K562 (cell line): ENCODE measurements around the gene MT1E. TPM values are rescaled to one million over a fixed set of nuclear protein-coding genes. Genes with fewer than 3 reads are reported as not detected.

Experiments
- ATAC-seq: fragments of 200-7000 bp; cut with Tn5 transposase; 3 replicates; pipeline ENCODE4 v1.9.1; 2020; ENCODE audit warnings: moderate library complexity
- BruUV-seq: library from RNA; stranded (reverse); fragments of 400-500 nt; replicated peaks from 2 replicates; lab custom pipeline; 2021; lab: Mats Ljungman, UMichigan
- CTCF ChIA-PET: fragments of 300-600 bp; formaldehyde crosslinking; extraction: SDS; loops from one replicate; lab custom pipeline; 2021; ENCODE audit warnings: low intra/inter-chr PET ratio; lab: Yijun Ruan, JAX
- POLR2A ChIA-PET: fragments of 300-600, 350-650 bp; sonication (Branson Sonifier 250); formaldehyde crosslinking; extraction: SDS; loops from one replicate; lab custom pipeline; 2021; ENCODE audit warnings: antibody characterized with exemption, inconsistent platforms; lab: Yijun Ruan, JAX
- DNase-seq, 4 experiments: peaks; one replicate each; pipeline versions ENCODE4 v3.0.0 to v3.0.0-alpha.2; 2011 to 2018; ENCODE audit warnings: low spot score in 3 of 4, mixed read lengths in 3 of 4; ENCODE audit errors: extremely low read depth in 1 of 4
- FAIRE-seq: peaks from 2 replicates; lab custom pipeline; 2011; peaks lifted over from hg19 to GRCh38; lab: Jason Lieb, UNC
- H2AFZ ChIP-seq: 2 replicates; pipeline ENCODE4 v1.6.0; 2011; ENCODE audit warnings: low read depth, low read length, control low read depth, inconsistent platforms
- H3K27ac ChIP-seq: fragments of 200-600 bp; 3 replicates; pipeline ENCODE4 v1.8.0; 2011; ENCODE audit warnings: low read depth, mild to moderate bottlenecking, control low read depth, inconsistent platforms, low read length, moderate library complexity, mixed read lengths; ENCODE audit errors: extremely low read depth
- H3K27me3 ChIP-seq, 2 experiments: fragments of 300-600 bp in 1 of 2; 2 replicates in 1 of 2; 3 replicates in 1 of 2; pipeline versions ENCODE4 v1.6.0 to v1.8.0; 2011; ENCODE audit warnings: inconsistent platforms in 2 of 2, low read length in 2 of 2, mild to moderate bottlenecking in 1 of 2, mixed read lengths in 1 of 2, moderate library complexity in 1 of 2; ENCODE audit not compliant: control insufficient read depth in 2 of 2, insufficient read depth in 2 of 2
- H3K36me3 ChIP-seq: fragments of 300-600 bp; 3 replicates; pipeline ENCODE4 v1.8.0; 2011; ENCODE audit warnings: mild to moderate bottlenecking, low read length, inconsistent platforms; ENCODE audit not compliant: control insufficient read depth, insufficient read depth
- H3K4me1 ChIP-seq, 2 experiments: fragments of 200-600 bp in 1 of 2; replicated peaks in 1 of 2; 2 replicates in 1 of 2; 3 replicates in 1 of 2; pipeline versions ENCODE4 v1.5.1 to v1.8.0; 2011; ENCODE audit warnings: inconsistent platforms in 2 of 2, low read length in 2 of 2, mild to moderate bottlenecking in 1 of 2, mixed read lengths in 1 of 2, moderate library complexity in 1 of 2; ENCODE audit not compliant: control insufficient read depth in 2 of 2, insufficient read depth in 2 of 2
- H3K4me2 ChIP-seq: 2 replicates; pipeline ENCODE4 v1.6.1; 2011; ENCODE audit warnings: low read length, control low read depth, inconsistent platforms, mixed read lengths; ENCODE audit not compliant: insufficient read depth
- H3K4me3 ChIP-seq: fragments of 200-600 bp; sonication (generic), shearing (Covaris generic); 2 replicates; pipeline ENCODE4 v1.5.1; 2016; ENCODE audit warnings: control low read depth, inconsistent platforms
- H3K79me2 ChIP-seq: fragments of 200-600 bp; 3 replicates; pipeline ENCODE4 v1.8.0; 2011; ENCODE audit warnings: low read length, inconsistent platforms; ENCODE audit not compliant: control insufficient read depth, insufficient read depth
- H3K9ac ChIP-seq, 2 experiments: 2 replicates each; pipeline versions ENCODE4 v1.6.0 to v1.6.1; 2011; ENCODE audit warnings: low read depth in 2 of 2, low read length in 2 of 2, control low read depth in 1 of 2, inconsistent platforms in 1 of 2, mild to moderate bottlenecking in 1 of 2, mixed read lengths in 1 of 2; ENCODE audit not compliant: insufficient read depth in 1 of 2
- H3K9me1 ChIP-seq: one replicate; pipeline ENCODE4 v1.6.0; 2011; ENCODE audit warnings: inconsistent platforms, mild to moderate bottlenecking, low read length, moderate library complexity; ENCODE audit not compliant: control insufficient read depth, insufficient read depth
- H3K9me3 ChIP-seq: replicated peaks from 2 replicates; pipeline ENCODE4 v1.5.1; 2011; ENCODE audit warnings: low read depth, low read length, inconsistent platforms; ENCODE audit not compliant: control insufficient read depth, insufficient read depth
- H4K20me1 ChIP-seq: replicated peaks from 2 replicates; pipeline ENCODE4 v1.6.1; 2011; ENCODE audit warnings: low read length, inconsistent platforms, mixed read lengths; ENCODE audit not compliant: control insufficient read depth, insufficient read depth
- CEBPG ChIP-seq, 3 experiments: fragments of 200-800 bp in 1 of 3; sonication (Bioruptor generic) in 1 of 3; sonication (generic) in 1 of 3; formaldehyde crosslinking in 1 of 3; IDR thresholded peaks in 2 of 3; conservative IDR thresholded peaks in 1 of 3; 2 replicates each; pipeline versions ENCODE4 v1.6.1 to v1.8.0; 2016 to 2022; ENCODE audit warnings: missing compliant biosample characterization in 2 of 3, missing genetic modification characterization in 2 of 3, mild to moderate bottlenecking in 1 of 3, missing genetic modification reagents in 1 of 3
- HEY1 ChIP-seq: fragments of 250-450 bp; sonication (Bioruptor Pico); IDR thresholded peaks from 2 replicates; pipeline ENCODE4 v1.5.0; 2020; ENCODE audit warnings: mild to moderate bottlenecking, moderate library complexity, borderline replicate concordance
- WGBS: fragments of 100-300 bp; shearing (Covaris generic); methylation state at CpG from one replicate; pipeline ENCODE4 v1.1.6; 2016; ENCODE audit warnings: low coverage, mixed read lengths; ENCODE audit not compliant: insufficient coverage; ENCODE audit errors: missing lambda C conversion rate; 5-methylcytosine and 5-hydroxymethylcytosine counted together
- in situ Hi-C: fragments of 300-500 bp; cut with MboI; formaldehyde crosslinking; loops from 4 replicates; pipeline ENCODE4 v1.15.0; 2018; ENCODE audit warnings: inconsistent platforms, mixed read lengths
- intact Hi-C: fragments of 100-400 bp; cut with micrococcal nuclease; formaldehyde crosslinking; loops from 2 replicates; pipeline ENCODE4 v1.14.2; 2022
- polyA plus RNA-seq, 8 experiments: library from polyadenylated mRNA; depleted of rRNA in 4 of 8; stranded (reverse) in 5 of 8; unstranded in 3 of 8; fragments of >200 nt; fragmentation: Nextera tagmentation in 2 of 8; fragmentation: Illumina TruSeq in 1 of 8; extraction: Ambion mirVana in 2 of 8; extraction: Trizol in 1 of 8; gene quantifications; 2 replicates each; pipeline versions ENCODE4 v1.2.1 to v1.2.3, GENCODE V29; 2011 to 2014; ENCODE audit warnings: inconsistent platforms in 1 of 8, missing spikeins in 1 of 8
- total RNA-seq, 7 experiments: library from RNA; depleted of rRNA in 6 of 7; stranded (reverse); fragments of >200 nt in 6 of 7; fragmentation: Illumina TruSeq in 2 of 7; extraction: Trizol in 2 of 7; gene quantifications; 2 replicates each; pipeline versions ENCODE4 v1.2.1 to v1.2.3, GENCODE V29; 2011 to 2021; ENCODE audit warnings: low replicate concordance in 1 of 7

Gene MT1E
- total and polyA plus RNA-seq, 9 of the 15 experiments (the other 6 are each of a cell fraction or from before 2014, with no cell fraction given) = 0.29 to 0.81 (median 0.46) TPM; not detected in 3

- intact Hi-C loops (no loop called here), in situ Hi-C loops (no loop called here)
- WGBS = 19% methylated on average over 11 of the region's 11 CpGs
- no peak for TF ChIP-seq CEBPG (CRISPR knock-in tag; IDR thresholded peaks at IDR 0.05)
- 0 out of 4 replicates have a peak, but pooled peaks of 1 of the 2 experiments have one; percentile 10 for TF ChIP-seq CEBPG (tag; conservative IDR thresholded peaks at IDR 0.05 in 1 of 2, IDR thresholded peaks at IDR 0.05 in 1 of 2)
- TF ChIP-seq HEY1 = no peak
- no peak overlapping the region for H2AFZ ChIP-seq
- H3K79me2 ChIP-seq = no peaks in the 10 kb centered on the region
- no peak overlapping the region for H3K4me2 ChIP-seq
- no peak for DNase-seq
- H3K27ac ChIP-seq = no peak overlapping the region
- no peaks in the 10 kb centered on the region for H3K9me1 ChIP-seq
- CTCF ChIA-PET = interaction anchor here (1.3 to 1.9 kb wide), 3 partner anchors 29 to 159 kb away, joined by 4 to 17 read pairs (median 11); no protein-coding TSS in a partner anchor
- H3K9me3 ChIP-seq = no peaks in the 10 kb centered on the region
- no peak overlapping the region for H3K4me3 ChIP-seq
- peaks cover 9% of the 10 kb centered on the region; the same call in 1 of the 2 replicates for H4K20me1 ChIP-seq
- no peaks in the 10 kb centered on the region for H3K36me3 ChIP-seq
- H3K9ac ChIP-seq = no peak overlapping the region
- ATAC-seq = no peak
- POLR2A ChIA-PET = interaction anchor here (0.6 to 0.7 kb wide), 3 partner anchors 11 to 264 kb away, joined by 3 to 6 read pairs (median 4); no protein-coding TSS in a partner anchor
- BruUV-seq = no TSS peak
- H3K4me1 ChIP-seq = peaks cover 0 to 11% of the 10 kb centered on the region in 2 experiments; a peak in 1 of 5 replicates
- FAIRE-seq = no peak
- H3K27me3 ChIP-seq = peaks cover 40 to 59% of the 10 kb centered on the region in 2 experiments
Measured at GRCh38 chr16:56672761-56673536, 47.4 kb downstream of the MT1E start.
